ENCODE data around the gene CABLES1. TPM values are rescaled to one million over a fixed set of nuclear protein-coding genes. Genes with fewer than 3 reads are reported as not detected.
"Not testable (repeated sequence)": the region's sequence is repeated elsewhere in the genome, so short reads cannot be mapped to it uniquely, and the experiment has no call there.

The CABLES1 gene
- total RNA-seq, result 3.2 TPM
- long read RNA-seq, full-length matches to known transcripts, result 5 of 5 reads
- long read RNA-seq, partial matches to known transcripts, result 0 of 5 reads
- long read RNA-seq, other reads (novel, unspliced or antisense), result 0 of 5 reads

GRCh38 chr18:23134780-23135549, at the start of gene CABLES1:
Gene CABLES1 (plus strand): TSS chr18:23135485. CDS start chr18:23135763, 278 bp downstream.
- intact Hi-C loops (cut with micrococcal nuclease), result loop anchor here (5.0 kb wide), 1 partner anchor 222 kb away; no protein-coding TSS in a partner anchor
- DNase-seq (peak; percentile 81), ATAC-seq (peak; percentile 9)

- ATAC-seq (no peak), DNase-seq (no peak)
- intact Hi-C loops (cut with micrococcal nuclease), result no loop called here
Observed at GRCh38 chr18:23087352-23087751, 47.9 kb upstream of the CABLES1 start.

GRCh38 chr18:23088310-23088709, 47.0 kb upstream of the CABLES1 start:
- intact Hi-C loops (cut with micrococcal nuclease), result no loop called here
- no peak for DNase-seq
- peak; percentile 27 for ATAC-seq

- ATAC-seq; DNase-seq; intact Hi-C loops (cut with micrococcal nuclease): not testable (repeated sequence)
Observed at GRCh38 chr18:23091017-23091993, 44.0 kb upstream of the CABLES1 start.

- DNase-seq (no peak), ATAC-seq (no peak)
- intact Hi-C loops (cut with micrococcal nuclease), result no loop called here
Observed at GRCh38 chr18:23092121-23092520, 43.2 kb upstream of the CABLES1 start.

- ATAC-seq; intact Hi-C loops (cut with micrococcal nuclease): not testable (repeated sequence)
Observed at GRCh38 chr18:23093130-23093529, 42.2 kb upstream of the CABLES1 start.

GRCh38 chr18:23093772-23094171, 41.5 kb upstream of the CABLES1 start:
- DNase-seq, result no peak
- no peak for ATAC-seq
- intact Hi-C loops (cut with micrococcal nuclease), result no loop called here

More at GRCh38 chr18:23093130-23093529, 42.2 kb upstream of the CABLES1 start:
- DNase-seq, result not testable (repeated sequence)

GRCh38 chr18:23094411-23095190, 40.7 kb upstream of the CABLES1 start:
- no peak for DNase-seq
- intact Hi-C loops (cut with micrococcal nuclease), result no loop called here
- no peak for ATAC-seq

- ATAC-seq, result no peak
- DNase-seq, result no peak
- intact Hi-C loops (cut with micrococcal nuclease), result no loop called here
Observed at GRCh38 chr18:23095463-23095862, 39.8 kb upstream of the CABLES1 start.

GRCh38 chr18:23097016-23097415, 38.3 kb upstream of the CABLES1 start:
- intact Hi-C loops (cut with micrococcal nuclease); ATAC-seq; DNase-seq: not testable (repeated sequence)

- ATAC-seq (no peak), DNase-seq (no peak)
- intact Hi-C loops (cut with micrococcal nuclease), result no loop called here
Observed at GRCh38 chr18:23099621-23100020, 35.7 kb upstream of the CABLES1 start.

- ATAC-seq (no peak), DNase-seq (no peak)
- intact Hi-C loops (cut with micrococcal nuclease), result no loop called here
Observed at GRCh38 chr18:23101861-23102432, 33.3 kb upstream of the CABLES1 start.

- ATAC-seq, result no peak
- no peak for DNase-seq
- intact Hi-C loops (cut with micrococcal nuclease), result no loop called here
Observed at GRCh38 chr18:23102493-23103261, 32.6 kb upstream of the CABLES1 start.

GRCh38 chr18:23103449-23103848, 31.8 kb upstream of the CABLES1 start:
- DNase-seq, result no peak
- no peak for ATAC-seq
- intact Hi-C loops (cut with micrococcal nuclease), result no loop called here

- intact Hi-C loops (cut with micrococcal nuclease), result no loop called here
- DNase-seq (no peak), ATAC-seq (no peak)
Observed at GRCh38 chr18:23105030-23105429, 30.3 kb upstream of the CABLES1 start.

- DNase-seq, result no peak
- intact Hi-C loops (cut with micrococcal nuclease), result no loop called here
- ATAC-seq, result peak; percentile 32
Observed at GRCh38 chr18:23105581-23106219, 29.6 kb upstream of the CABLES1 start.

GRCh38 chr18:23106575-23106974, 28.7 kb upstream of the CABLES1 start:
- ATAC-seq, result no peak
- intact Hi-C loops (cut with micrococcal nuclease), result no loop called here

More at GRCh38 chr18:23106575-23106974, 28.7 kb upstream of the CABLES1 start:
- no peak for DNase-seq
